A549 (cell line): Measurements from ENCODE around the gene BAHCC1. TPM values are rescaled to one million over a fixed set of nuclear protein-coding genes. Genes with fewer than 3 reads are reported as not detected.

Experiments
- ATAC-seq, 2 experiments: fragments of 200-7000 bp in 1 of 2; fragments of >200 bp in 1 of 2; cut with Nextera tagmentation in 1 of 2; cut with Tn5 transposase in 1 of 2; 3 replicates each; pipeline versions ENCODE4 v1.8.0 to v1.9.1; 2018 to 2020; ENCODE audit warnings: mild to moderate bottlenecking in 1 of 2, moderate library complexity in 1 of 2
- CTCF ChIA-PET: fragments of 300-600 bp; sonication (Branson Sonifier 250); formaldehyde crosslinking; extraction: SDS; loops from one replicate; lab custom pipeline; 2021; ENCODE audit warnings: antibody characterized with exemption, inconsistent platforms; lab: Yijun Ruan, JAX
- POLR2A ChIA-PET: fragments of 350-600 bp; formaldehyde crosslinking; extraction: SDS; loops from one replicate; lab custom pipeline; 2021; ENCODE audit warnings: antibody characterized with exemption, inconsistent platforms; lab: Yijun Ruan, JAX
- DNase-seq, 2 experiments: peaks; one replicate each; pipeline versions ENCODE4 v3.0.0 to v3.0.0-alpha.2; 2011 to 2016; ENCODE audit warnings: low read depth in 1 of 2, low spot score in 1 of 2
- FAIRE-seq: peaks from 2 replicates; lab custom pipeline; 2011; peaks lifted over from hg19 to GRCh38; lab: Jason Lieb, UNC
- H3K27ac ChIP-seq, 2 experiments: fragments of >200 bp; sonication (Bioruptor Twin); formaldehyde crosslinking; 3 replicates each; pipeline ENCODE4 v1.5.1; 2016 to 2017
- H3K4me1 ChIP-seq: fragments of >200 bp; sonication (Bioruptor Twin); formaldehyde crosslinking; 3 replicates; pipeline ENCODE4 v1.6.1; 2016
- H3K4me2 ChIP-seq: fragments of >200 bp; sonication (Bioruptor Twin); formaldehyde crosslinking; 3 replicates; pipeline ENCODE4 v1.6.1; 2016
- H3K4me3 ChIP-seq: fragments of >200 bp; sonication (Bioruptor Twin); formaldehyde crosslinking; 3 replicates; pipeline ENCODE4 v1.5.1; 2016
- H3K9me3 ChIP-seq: fragments of >200 bp; sonication (Bioruptor Twin); formaldehyde crosslinking; 3 replicates; pipeline ENCODE4 v1.6.1; 2016
- CBX2 ChIP-seq: fragments of 200-600 bp; sonication (generic); IDR thresholded peaks from 2 replicates; pipeline ENCODE4 v1.6.1; 2016; ENCODE audit warnings: low read depth, mild to moderate bottlenecking, borderline replicate concordance
- EP300 ChIP-seq, 2 experiments: fragments of >200 bp; sonication (Bioruptor Twin); formaldehyde crosslinking; IDR thresholded peaks; 2 replicates in 1 of 2; 3 replicates in 1 of 2; pipeline ENCODE4 v1.6.1; 2016 to 2017
- FOSL2 ChIP-seq, 2 experiments: fragments of 450-650 bp in 1 of 2; fragments of >200 bp in 1 of 2; sonication (Bioruptor Twin) in 1 of 2; formaldehyde crosslinking; IDR thresholded peaks; 2 replicates each; pipeline versions ENCODE4 v1.5.0 to v1.6.1; 2016 to 2020; ENCODE audit warnings: mild to moderate bottlenecking in 1 of 2, moderate library complexity in 1 of 2
- FOXS1 ChIP-seq: fragments of 250-450 bp; sonication (Bioruptor Pico); IDR thresholded peaks from 2 replicates; pipeline ENCODE4 v1.5.0; 2020; ENCODE audit warnings: mild to moderate bottlenecking, moderate library complexity
- NR3C1 ChIP-seq: fragments of >200 bp; sonication (Bioruptor Twin); formaldehyde crosslinking; IDR thresholded peaks from 3 replicates; pipeline ENCODE4 v1.6.1; 2017
- POLR2AphosphoS2 ChIP-seq: conservative IDR thresholded peaks from 2 replicates; pipeline ENCODE4 v1.6.1; 2012; ENCODE audit warnings: low read length, improper control_type of control experiment, inconsistent platforms
- RARB ChIP-seq: fragments of 250-450 bp; sonication (Bioruptor Pico); IDR thresholded peaks from 2 replicates; pipeline ENCODE4 v1.8.0; 2021; ENCODE audit warnings: mild to moderate bottlenecking, moderate library complexity
- RFX5 ChIP-seq: fragments of 450-650 bp; IDR thresholded peaks from 2 replicates; pipeline ENCODE4 v1.7.1; 2014; ENCODE audit warnings: antibody characterized with exemption, mild to moderate bottlenecking, moderate library complexity
- RNF2 ChIP-seq: fragments of 200-600 bp; sonication (generic); IDR thresholded peaks from 2 replicates; pipeline ENCODE4 v1.6.1; 2016; ENCODE audit warnings: low read depth, mild to moderate bottlenecking, antibody characterized with exemption, moderate library complexity, borderline replicate concordance
- SREBF2 ChIP-seq: fragments of 450-650 bp; IDR thresholded peaks from 2 replicates; pipeline ENCODE4 v1.6.1; 2014; ENCODE audit warnings: mild to moderate bottlenecking, moderate library complexity
- ZC3H11A ChIP-seq: fragments of 450-650 bp; IDR thresholded peaks from 2 replicates; pipeline ENCODE4 v1.6.1; 2014; ENCODE audit warnings: antibody characterized with exemption, mild to moderate bottlenecking
- ZNF302 ChIP-seq: fragments of 250-450 bp; sonication (Bioruptor Pico); IDR thresholded peaks from 2 replicates; pipeline ENCODE4 v1.9.0; 2021; ENCODE audit warnings: inconsistent platforms, mild to moderate bottlenecking, moderate library complexity
- WGBS: methylation state at CpG from one replicate; pipeline ENCODE4 v1.1.6; 2017; ENCODE audit errors: missing lambda C conversion rate; 5-methylcytosine and 5-hydroxymethylcytosine counted together
- polyA plus RNA-seq, 4 experiments: library from polyadenylated mRNA; depleted of rRNA in 3 of 4; stranded (reverse); fragments of >200 nt; fragmentation: RNase III in 1 of 4; extraction: RNeasy Plus Mini Kit Qiagen cat#74134 plus additional on column Dnase treatment in 1 of 4; gene quantifications; 2 replicates in 3 of 4; 3 replicates in 1 of 4; pipeline ENCODE4 v1.2.3, GENCODE V29; 2011 to 2017
- TF ChIP-seq, protein P1 (sequence below): fragments of 250-450 bp; sonication (Bioruptor Pico); IDR thresholded peaks from 2 replicates; pipeline ENCODE4 v1.5.0; 2021; ENCODE audit warnings: mild to moderate bottlenecking, moderate library complexity, borderline replicate concordance
- TF ChIP-seq, protein P2 (sequence below): IDR thresholded peaks from 2 replicates; pipeline ENCODE4 v1.6.1; 2012
- TF ChIP-seq, protein P3 (sequence below): IDR thresholded peaks from 2 replicates; pipeline ENCODE4 v1.6.1; 2012; ENCODE audit warnings: low read depth, borderline replicate concordance
- TF ChIP-seq, protein P4 (sequence below): fragments of >200 bp; sonication (Bioruptor Twin); formaldehyde crosslinking; IDR thresholded peaks from 3 replicates; pipeline ENCODE4 v1.5.1; 2016

The BAHCC1 gene
- polyA plus RNA-seq, 2 of the 4 experiments (the other 2 are of a cell fraction) = 2.6 to 5.8 TPM

DNA sequence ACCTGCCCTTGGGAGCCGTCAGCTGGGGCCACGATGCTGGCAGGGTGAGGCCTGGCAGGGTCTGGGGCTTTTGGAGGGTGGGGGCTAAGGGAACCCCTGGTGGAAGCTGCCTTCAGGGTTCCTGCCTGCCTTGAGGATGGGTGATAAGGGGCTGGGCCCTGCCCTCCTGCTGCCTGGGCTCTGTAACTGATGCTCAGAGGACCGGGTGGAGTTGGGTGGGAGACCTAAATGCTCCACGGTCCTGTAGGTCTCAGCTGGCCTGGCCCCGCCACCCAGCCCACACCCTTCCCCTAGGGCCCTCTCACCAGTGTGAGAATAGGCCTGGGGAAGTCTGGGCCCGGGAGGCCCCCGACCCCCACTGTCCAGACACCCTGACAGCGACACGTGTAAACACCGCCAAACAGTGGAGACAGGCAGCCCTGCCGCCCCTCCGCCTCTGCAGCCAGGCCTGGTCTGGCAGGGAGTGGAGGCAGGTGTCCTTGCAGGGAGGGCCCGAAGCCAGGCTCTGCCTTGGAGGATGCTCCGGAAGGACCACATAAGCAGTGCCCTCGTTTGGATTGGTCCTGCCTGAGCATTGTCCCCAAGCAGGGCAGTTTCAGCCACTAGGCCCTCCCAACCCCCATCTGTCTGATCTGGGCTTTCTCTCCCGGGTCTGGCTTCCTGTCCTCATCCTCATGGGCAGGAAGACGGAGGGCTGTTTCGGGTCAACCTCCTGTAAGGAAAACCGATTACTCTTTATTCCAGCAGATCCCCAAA lies 6.5 kb upstream of the BAHCC1 start (continued):
- TF ChIP-seq, protein P1, sequence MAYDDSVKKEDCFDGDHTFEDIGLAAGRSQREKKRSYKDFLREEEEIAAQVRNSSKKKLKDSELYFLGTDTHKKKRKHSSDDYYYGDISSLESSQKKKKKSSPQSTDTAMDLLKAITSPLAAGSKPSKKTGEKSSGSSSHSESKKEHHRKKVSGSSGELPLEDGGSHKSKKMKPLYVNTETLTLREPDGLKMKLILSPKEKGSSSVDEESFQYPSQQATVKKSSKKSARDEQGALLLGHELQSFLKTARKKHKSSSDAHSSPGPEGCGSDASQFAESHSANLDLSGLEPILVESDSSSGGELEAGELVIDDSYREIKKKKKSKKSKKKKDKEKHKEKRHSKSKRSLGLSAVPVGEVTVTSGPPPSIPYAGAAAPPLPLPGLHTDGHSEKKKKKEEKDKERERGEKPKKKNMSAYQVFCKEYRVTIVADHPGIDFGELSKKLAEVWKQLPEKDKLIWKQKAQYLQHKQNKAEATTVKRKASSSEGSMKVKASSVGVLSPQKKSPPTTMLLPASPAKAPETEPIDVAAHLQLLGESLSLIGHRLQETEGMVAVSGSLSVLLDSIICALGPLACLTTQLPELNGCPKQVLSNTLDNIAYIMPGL = no peak

DNA sequence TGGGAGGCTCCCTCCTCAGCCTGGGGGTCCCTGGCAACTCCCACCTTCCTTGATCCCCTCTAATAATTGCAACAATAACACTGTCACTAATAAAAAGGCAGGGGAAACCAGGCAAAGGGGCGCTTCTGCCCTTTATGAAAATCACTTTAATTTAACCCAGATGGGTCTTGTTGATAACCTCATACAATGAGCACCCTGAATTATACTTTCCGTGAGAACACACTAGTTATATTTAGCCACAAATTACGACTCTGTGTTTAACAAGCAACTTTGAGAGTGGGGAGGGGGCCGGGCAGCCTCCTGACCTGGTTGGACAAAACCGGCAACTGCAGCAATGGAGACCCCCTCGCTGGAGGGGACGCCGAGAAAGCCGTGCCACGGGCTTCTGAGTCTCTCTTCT lies 5.7 kb upstream of the BAHCC1 start:
- Histone ChIP-seq H3K4me2 (no peak overlapping the region), H3K4me1 (peaks cover 26% of the 10 kb centered on the region), H3K4me3 (no peak overlapping the region), H3K9me3 (no peaks in the 10 kb centered on the region), H3K27ac (no peak overlapping the region)
- WGBS = 87% methylated on average over 10 of the region's 10 CpGs
- CTCF ChIA-PET = interaction anchor here (1.0 to 1.1 kb wide), 2 partner anchors 49 to 95 kb away, joined by 3 to 4 read pairs; no protein-coding TSS in a partner anchor
- POLR2A ChIA-PET = no interaction called here
- ATAC-seq (no peak), DNase-seq (no peak), FAIRE-seq (no peak)
- TF ChIP-seq FOSL2 (IDR thresholded peaks at IDR 0.05) = no peak
- no peak for TF ChIP-seq FOSL2 (CRISPR knock-in tag; IDR thresholded peaks at IDR 0.05)

DNA sequence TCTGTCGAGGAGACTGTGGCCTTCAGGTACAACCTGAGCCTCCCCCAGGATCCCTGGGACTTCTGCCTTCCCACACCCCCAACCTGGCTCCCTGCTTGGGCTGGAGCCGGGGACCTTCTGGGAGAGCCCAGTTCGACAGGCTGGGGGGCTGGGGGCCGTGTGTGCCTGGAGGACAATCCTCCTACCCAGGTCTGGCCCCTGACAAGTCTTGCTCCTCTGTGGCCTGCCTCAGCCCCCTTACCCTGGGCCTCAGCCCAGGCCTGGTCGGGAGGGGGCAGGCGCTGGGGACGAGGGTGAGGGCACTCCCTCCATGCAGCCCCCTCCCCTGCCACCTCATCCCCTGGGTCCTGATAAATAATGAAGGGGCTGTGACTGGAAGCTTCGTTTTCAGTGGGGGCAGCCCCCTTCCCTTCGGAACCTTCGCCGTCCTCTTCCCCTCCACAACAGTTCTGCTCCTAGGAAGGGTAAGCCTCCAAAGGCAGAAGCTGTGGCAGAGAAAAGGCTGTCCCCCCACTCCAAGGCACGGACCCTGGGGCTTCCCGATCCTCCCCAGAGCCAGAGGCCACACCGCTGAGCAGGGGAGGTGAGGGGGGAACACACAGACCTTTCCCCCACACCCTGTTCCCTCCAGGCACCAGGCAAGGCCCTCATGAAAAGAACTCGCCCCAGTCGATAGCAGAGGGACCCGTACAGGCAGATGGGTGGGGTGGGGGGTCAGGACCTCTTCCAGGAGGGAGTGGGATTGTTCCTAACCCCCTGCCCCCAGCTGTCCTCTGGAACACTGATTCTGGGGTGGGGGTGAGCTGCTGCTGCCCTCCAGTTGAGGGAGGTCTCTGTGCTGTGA lies 5.0 kb upstream of the BAHCC1 start:
- H3K27ac ChIP-seq = no peak overlapping the region
- no peak for FAIRE-seq
- CTCF ChIA-PET = interaction anchor here (1.0 to 1.2 kb wide), 3 partner anchors 18 to 94 kb away, joined by 3 to 4 read pairs (median 4); no protein-coding TSS in a partner anchor
- H3K4me1 ChIP-seq = peaks cover 31% of the 10 kb centered on the region
- ATAC-seq = no peak
- no peak for TF ChIP-seq ZC3H11A
- TF ChIP-seq, protein P2, sequence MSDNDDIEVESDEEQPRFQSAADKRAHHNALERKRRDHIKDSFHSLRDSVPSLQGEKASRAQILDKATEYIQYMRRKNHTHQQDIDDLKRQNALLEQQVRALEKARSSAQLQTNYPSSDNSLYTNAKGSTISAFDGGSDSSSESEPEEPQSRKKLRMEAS = no peak
- no peak for TF ChIP-seq RNF2
- TF ChIP-seq NR3C1 = no peak
- POLR2A ChIA-PET = no interaction called here
- no peak for DNase-seq
- H3K4me3 ChIP-seq = no peak overlapping the region
- no peaks in the 10 kb centered on the region for H3K9me3 ChIP-seq
- H3K4me2 ChIP-seq = no peak overlapping the region
- 82% methylated on average over 16 of the region's 17 CpGs for WGBS

DNA sequence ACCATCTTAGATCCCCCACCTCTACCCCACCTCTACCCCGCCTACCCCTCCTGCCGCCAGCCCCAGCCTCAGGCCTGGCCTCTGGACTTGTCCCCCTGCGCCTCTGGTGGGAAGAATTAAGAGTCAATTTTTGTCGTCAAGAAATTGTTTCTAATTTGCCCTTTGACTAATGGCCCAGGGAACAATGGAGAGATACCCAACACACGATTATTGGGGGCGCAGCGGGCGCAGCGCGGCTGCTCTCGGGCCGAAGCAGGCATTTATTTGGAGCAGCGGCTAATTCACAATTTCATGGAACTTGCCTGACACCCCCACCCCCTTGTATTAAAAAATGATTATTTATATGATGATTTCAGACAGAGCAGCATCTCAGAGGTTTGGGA lies 4.4 kb upstream of the BAHCC1 start:
- ChIA-PET POLR2A (no interaction called here), CTCF (interaction anchor here (1.0 to 8.6 kb wide), 5 partner anchors 19 to 93 kb away, joined by 3 to 121 read pairs (median 4); no protein-coding TSS in a partner anchor)
- H3K4me2 ChIP-seq = no peak overlapping the region
- TF ChIP-seq RFX5 (no peak), SREBF2 (no peak), RARB (CRISPR knock-in tag) (no peak), ZC3H11A (no peak), CBX2 (no peak), POLR2AphosphoS2 (no peak), EP300 (IDR thresholded peaks at IDR 0.05) (no peak), FOXS1 (no peak), ZNF302 (CRISPR knock-in tag) (no peak)
- TF ChIP-seq, protein P3, sequence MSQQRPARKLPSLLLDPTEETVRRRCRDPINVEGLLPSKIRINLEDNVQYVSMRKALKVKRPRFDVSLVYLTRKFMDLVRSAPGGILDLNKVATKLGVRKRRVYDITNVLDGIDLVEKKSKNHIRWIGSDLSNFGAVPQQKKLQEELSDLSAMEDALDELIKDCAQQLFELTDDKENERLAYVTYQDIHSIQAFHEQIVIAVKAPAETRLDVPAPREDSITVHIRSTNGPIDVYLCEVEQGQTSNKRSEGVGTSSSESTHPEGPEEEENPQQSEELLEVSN = no peak
- TF ChIP-seq, protein P2 = no peak
- TF ChIP-seq, protein P4, sequence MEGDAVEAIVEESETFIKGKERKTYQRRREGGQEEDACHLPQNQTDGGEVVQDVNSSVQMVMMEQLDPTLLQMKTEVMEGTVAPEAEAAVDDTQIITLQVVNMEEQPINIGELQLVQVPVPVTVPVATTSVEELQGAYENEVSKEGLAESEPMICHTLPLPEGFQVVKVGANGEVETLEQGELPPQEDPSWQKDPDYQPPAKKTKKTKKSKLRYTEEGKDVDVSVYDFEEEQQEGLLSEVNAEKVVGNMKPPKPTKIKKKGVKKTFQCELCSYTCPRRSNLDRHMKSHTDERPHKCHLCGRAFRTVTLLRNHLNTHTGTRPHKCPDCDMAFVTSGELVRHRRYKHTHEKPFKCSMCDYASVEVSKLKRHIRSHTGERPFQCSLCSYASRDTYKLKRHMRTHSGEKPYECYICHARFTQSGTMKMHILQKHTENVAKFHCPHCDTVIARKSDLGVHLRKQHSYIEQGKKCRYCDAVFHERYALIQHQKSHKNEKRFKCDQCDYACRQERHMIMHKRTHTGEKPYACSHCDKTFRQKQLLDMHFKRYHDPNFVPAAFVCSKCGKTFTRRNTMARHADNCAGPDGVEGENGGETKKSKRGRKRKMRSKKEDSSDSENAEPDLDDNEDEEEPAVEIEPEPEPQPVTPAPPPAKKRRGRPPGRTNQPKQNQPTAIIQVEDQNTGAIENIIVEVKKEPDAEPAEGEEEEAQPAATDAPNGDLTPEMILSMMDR = no peak
- H3K9me3 ChIP-seq = no peaks in the 10 kb centered on the region
- ATAC-seq = no peak
- H3K27ac ChIP-seq = no peak overlapping the region
- H3K4me3 ChIP-seq = no peak overlapping the region
- H3K4me1 ChIP-seq = peaks cover 34% of the 10 kb centered on the region
- no peak for DNase-seq
- WGBS = 95% methylated on average over 12 of the region's 13 CpGs
- no peak for FAIRE-seq
